ENCODE results near the gene CMPK1.
"Not testable (repeated sequence)": the region's sequence is repeated elsewhere in the genome, so short reads cannot be mapped to it uniquely, and the experiment has no call there.

The CMPK1 gene

DNA sequence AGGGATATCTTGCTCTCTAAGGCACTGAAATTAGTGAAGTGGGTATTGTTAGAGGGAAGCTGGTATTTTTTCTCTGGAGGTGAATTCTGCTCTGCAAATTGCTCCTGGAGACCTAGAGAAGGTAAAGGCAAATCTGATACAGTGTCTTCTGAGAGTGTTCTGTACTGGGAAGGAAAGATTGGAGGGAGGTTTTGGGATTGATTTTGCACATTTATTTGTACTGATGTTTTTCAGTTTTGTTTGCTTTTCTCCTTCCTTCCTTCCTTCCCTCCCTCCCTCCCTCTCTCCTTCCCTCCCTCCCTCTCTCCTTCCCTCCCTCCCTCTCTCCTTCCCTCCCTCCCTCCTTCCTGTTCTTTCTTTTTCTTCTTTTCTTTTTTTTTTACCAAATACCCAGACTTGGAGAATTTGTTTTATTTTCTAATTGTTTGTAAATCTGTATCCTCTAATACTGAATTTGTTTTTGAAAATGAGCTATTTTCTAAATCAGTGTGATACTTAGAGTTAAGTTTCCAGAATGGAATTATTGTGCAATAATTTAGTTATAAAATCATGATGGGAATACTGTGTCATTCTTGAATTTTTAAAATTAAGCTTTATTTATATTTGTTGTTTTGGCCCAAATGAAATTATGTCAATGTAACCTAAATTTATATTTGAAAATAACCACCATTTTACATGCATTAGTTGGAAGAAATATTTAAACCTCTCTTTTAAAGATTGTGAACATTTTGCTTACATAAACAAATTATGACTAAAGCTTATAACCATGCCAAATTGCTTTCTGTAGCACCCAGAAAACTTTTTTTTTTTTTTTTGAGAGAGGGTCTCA is 4.9 kb downstream of the CMPK1 start:
- no peak for DNase-seq

DNA sequence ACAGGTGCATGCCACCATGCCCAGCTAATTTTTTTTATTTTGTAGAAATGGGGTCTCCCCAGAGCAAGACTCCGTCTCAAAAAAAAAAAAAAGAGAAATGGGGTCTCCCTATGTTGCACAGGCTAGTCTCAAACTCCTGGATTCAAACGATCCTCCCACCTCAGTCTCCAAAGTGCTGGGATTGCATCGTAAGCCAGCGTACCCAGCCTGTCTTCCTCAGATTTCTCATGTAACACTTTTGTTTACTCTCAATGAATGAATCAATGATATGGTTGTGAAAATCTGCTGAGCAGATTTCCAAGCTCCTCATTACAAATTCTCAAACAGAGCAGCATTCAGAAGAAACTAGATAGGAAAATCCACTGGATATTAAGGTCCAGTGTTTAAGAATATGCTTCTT is 6.6 kb downstream of the CMPK1 start:
- DNase-seq = no peak

DNA sequence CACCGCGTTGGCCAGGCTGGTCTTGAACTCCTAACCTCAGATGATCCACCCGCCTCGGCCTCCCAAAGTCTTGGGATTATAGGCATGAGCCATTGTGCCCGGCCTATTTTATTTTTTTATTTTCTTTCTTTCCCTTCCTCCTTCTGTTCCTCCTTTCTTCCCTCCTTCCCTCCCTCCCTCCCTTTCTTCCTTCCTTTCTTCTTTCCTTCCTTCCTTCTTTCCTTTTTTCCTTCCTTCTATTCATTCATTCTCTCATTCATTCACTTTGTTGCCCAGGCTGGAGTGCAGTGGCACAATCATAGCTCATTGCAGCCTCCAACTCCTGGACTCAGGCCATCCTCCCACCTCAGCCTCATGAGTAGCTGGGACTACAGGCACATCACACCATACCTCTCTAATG is 13.4 kb downstream of the CMPK1 start:
- not testable (repeated sequence) for DNase-seq

- DNase-seq = no peak
Observed at GRCh38 chr1:47347735-47348134, 14.1 kb downstream of the CMPK1 start.

DNA sequence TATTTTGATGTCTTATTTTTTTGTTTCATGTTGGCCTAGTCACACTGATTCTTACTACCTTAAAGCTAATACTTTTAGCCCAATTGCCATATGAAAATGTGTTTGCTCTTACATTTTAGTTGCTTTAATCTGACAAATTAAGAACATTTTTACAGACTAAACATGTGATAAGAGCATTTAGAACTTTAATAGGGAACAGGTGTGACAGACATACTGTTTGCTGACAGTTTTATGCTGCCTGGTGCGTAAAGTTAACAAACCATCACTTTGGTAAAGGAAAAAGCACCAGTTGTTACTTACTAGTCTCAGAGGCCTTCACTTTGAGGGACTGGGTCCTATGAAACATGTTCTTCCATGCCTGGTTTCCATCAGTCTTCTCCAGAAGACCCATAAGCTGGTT is 14.7 kb downstream of the CMPK1 start:
- DNase-seq = no peak

DNA sequence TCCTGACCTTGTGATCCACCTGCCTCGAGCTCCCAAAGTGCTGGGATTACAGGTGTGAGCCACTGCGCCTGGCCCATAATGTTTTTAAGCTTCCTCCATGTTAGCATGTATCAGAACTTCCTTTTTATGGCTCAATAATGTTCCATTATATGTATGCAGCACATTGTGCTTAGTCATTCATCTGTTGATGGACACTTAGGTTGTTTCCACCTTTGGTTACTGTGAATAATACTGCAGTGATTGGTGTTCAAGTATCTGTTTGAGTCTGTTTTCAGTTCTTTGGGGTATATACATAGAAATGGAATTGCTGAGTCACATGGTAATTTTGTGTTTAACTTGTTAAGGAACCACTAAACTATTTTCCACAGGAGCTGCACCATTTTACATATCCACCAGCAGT is 17.7 kb downstream of the CMPK1 start:
- DNase-seq = peak in 1 of 2 donors; percentile 9

GRCh38 chr1:47361380-47361779 is 27.8 kb downstream of the CMPK1 start:
- no peak for DNase-seq

GRCh38 chr1:47362828-47363227 is 29.2 kb downstream of the CMPK1 start:
- no peak for DNase-seq

DNA sequence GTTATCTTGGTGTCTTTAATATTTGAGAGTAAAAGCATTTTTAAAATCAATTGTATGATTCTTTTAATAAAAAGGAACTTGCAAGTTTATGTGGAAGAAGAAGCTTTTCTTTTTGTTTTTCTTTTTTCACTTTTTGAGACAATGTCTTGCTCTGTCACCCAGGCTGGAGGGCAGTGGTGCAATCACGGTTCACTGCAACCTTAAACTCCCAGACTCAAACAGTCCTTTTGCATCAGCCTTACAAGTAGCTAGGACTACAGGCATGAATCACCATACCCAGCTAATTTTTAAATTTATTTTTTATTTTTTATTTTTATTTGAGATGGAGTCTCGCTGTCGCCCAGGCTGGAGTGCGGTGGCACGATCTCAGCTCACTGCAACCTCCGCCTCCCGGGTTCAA is 34.1 kb downstream of the CMPK1 start:
- DNase-seq = no peak

DNA sequence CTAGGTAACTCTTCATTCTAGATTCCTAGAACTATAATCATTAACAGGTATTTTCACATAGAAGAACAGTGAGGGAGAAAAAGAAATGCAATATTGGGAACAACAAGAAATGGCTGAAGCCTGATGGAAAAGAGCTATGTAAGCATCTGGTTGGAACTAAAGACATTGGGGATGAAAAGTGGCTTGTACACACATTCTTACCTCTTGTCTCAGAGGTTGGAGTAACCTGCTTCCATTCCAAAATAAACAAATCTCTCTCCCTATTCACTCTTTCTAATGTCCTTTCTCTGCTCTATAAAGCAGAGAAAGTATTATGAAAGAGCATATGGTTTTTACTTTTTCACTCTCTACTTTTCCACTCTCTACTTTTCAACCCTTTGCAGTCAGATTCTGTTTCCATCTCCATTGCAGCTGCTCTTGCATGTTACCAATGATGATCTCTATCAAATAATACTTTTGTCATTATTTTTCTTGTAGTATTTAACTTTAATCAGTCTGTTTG is 37.5 kb downstream of the CMPK1 start:
- DNase-seq = no peak

- DNase-seq = no peak
Observed at GRCh38 chr1:47374501-47374900, 40.9 kb downstream of the CMPK1 start.

DNA sequence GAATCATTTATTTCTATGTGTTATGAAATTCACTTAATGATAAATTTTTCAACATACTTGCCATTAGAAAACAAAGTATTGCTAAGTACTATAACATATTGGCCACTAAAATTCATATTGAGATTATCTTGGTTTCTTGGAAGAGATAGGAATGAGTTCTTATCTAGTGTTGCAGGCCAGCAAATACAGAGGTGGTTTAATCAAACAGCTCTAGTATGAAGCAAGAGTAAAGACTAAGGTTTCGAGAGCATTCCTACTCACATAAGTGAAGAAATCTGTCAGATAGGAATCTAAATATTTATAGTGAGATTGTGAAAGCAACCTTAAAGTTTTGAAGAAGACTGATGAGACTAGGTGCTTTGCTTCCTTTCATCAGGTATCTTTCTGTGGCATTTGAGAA is 44.6 kb downstream of the CMPK1 start:
- DNase-seq = no peak

DNA sequence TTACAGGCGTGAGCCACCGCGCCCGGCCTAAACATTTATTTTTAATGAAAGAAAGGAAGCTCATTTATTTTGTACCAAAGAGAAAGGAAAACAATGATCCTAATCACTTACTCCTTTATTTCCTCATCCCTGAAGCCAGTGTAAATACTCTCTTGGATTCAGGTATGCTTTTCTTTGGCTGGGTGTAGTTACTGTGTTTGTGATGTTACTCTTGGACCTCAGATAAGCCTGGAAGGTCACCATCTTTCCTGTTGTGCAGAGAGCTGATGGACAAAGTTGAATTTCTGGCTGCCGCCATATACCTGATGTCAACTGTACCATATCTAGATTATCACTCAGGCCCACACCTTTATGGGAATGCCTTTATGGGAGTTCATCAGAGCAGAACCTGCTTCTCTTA is 47.1 kb downstream of the CMPK1 start:
- DNase-seq = no peak

- no peak for DNase-seq
Observed at GRCh38 chr1:47382399-47382983, 48.9 kb downstream of the CMPK1 start.

- no peak for DNase-seq
Observed at GRCh38 chr1:47384083-47384482, 50.5 kb downstream of the CMPK1 start.

GRCh38 chr1:47385020-47385419 is 51.4 kb downstream of the CMPK1 start:
- DNase-seq = no peak

DNA sequence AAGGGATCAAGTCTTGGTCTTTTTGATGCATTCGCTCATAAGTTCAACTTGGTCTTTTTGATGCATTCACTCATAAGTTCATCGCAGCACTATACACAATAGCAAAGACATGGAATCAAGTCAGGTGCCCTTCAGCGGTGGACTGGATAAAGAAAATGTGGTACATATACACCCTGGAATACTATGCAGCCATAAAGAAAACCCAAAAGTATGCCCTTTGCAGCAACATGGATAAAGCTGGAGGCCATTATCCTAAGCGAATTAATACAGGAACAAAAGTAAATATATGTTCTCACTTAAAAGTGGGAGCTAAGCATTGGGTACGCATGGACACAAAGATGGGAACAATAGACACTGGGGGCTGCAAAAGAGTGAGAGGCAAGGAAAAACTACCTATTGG is 52.7 kb downstream of the CMPK1 start:
- DNase-seq = no peak

GRCh38 chr1:47388030-47388890 is 54.7 kb downstream of the CMPK1 start:
- DNase-seq = no peak

DNA sequence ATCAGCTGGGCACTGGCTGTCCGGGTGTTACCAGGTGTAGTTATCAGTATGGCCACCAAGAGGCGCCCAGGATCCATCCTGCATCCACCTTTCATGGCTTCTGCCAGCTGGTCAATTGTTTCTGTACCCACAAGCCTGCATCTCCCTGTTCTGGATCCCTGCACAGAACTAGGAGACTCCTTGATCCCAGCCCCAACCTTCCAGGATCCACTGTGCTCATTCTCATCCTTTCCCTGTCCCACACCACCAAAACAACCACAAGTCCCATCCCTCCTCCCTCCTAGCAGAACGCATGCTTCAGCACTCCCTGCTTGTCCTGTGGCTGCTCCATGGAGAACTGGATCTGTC is 55.3 kb downstream of the CMPK1 start:
- peak; percentile 72 to 76 for DNase-seq

GRCh38 chr1:47389731-47390130 is 56.1 kb downstream of the CMPK1 start:
- DNase-seq = peak in 1 of 2 donors; percentile 12

DNA sequence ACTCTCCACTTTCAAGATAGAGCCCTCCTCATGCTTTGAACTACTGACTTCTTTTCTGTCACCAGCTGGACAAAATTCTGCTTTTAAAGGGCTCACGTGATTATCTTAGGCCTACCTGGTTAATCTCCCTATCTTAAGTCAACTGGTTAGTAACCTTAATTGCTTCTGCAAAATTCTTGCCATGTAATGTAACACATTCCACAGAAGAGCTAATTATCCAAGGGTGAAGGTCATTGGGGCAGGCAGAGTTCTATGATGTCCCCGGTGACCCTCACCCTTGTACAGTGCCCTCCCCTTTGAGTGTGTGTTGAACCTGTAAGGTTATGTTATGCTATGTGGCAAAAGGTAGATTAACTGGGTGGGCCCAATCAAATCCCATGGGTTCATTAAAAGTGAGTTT is 57.3 kb downstream of the CMPK1 start:
- DNase-seq = no peak

- no peak for DNase-seq
Observed at GRCh38 chr1:47393141-47393540, 59.6 kb downstream of the CMPK1 start.

- no peak for DNase-seq
Observed at GRCh38 chr1:47395433-47395832, 61.8 kb downstream of the CMPK1 start.

Measured in inflammatory macrophage (primary cell).